HepG2 (cell line): ENCODE results near the gene CHST13. TPM values are rescaled to one million over a fixed set of nuclear protein-coding genes. Genes with fewer than 3 reads are reported as not detected.
A peak's percentile ranks its signal among the peaks of the same experiment; 100 is the strongest.

Experiments used
- ADNP ChIP-seq: sonication (generic); formaldehyde crosslinking; IDR thresholded peaks from 2 replicates; pipeline ENCODE4 v1.4.0; 2020; ENCODE audit warnings: missing genetic modification reagents
- ATF7-NPFF ChIP-seq: sonication (generic); formaldehyde crosslinking; IDR thresholded peaks from 2 replicates; pipeline ENCODE4 v1.8.1; 2023; ENCODE audit warnings: mild to moderate bottlenecking, low read depth, missing genetic modification reagents, moderate library complexity
- BRCA1 ChIP-seq: sonication (generic); formaldehyde crosslinking; IDR thresholded peaks from 2 replicates; pipeline ENCODE4 v1.4.0; 2020; ENCODE audit warnings: missing genetic modification reagents
- EP300 ChIP-seq, 3 experiments: sonication (generic) in 1 of 3; formaldehyde crosslinking in 1 of 3; IDR thresholded peaks; 2 replicates each; pipeline versions ENCODE4 v1.5.1 to v1.6.1; 2011 to 2020; ENCODE audit warnings: low read depth in 2 of 3, low read length in 2 of 3, borderline replicate concordance in 1 of 3, improper control_type of control experiment in 1 of 3, mild to moderate bottlenecking in 1 of 3, missing genetic modification reagents in 1 of 3, moderate library complexity in 1 of 3
- GATAD2A ChIP-seq: IDR thresholded peaks from 2 replicates; pipeline ENCODE4 v1.6.1; 2016
- HMG20B ChIP-seq: conservative IDR thresholded peaks from 2 replicates; pipeline ENCODE4 v1.6.1; 2016; ENCODE audit warnings: missing genetic modification reagents, missing compliant biosample characterization
- MLLT10 ChIP-seq: sonication (generic); formaldehyde crosslinking; IDR thresholded peaks from 2 replicates; pipeline ENCODE4 v1.4.0; 2020; ENCODE audit warnings: missing genetic modification reagents
- MXI1 ChIP-seq: IDR thresholded peaks from 3 replicates; pipeline ENCODE4 v1.6.1; 2012; ENCODE audit warnings: low read depth, low read length, inconsistent platforms, borderline replicate concordance
- MYC ChIP-seq: sonication (generic); formaldehyde crosslinking; IDR thresholded peaks from 2 replicates; pipeline ENCODE4 v1.9.0; 2021; ENCODE audit warnings: missing genetic modification reagents, borderline replicate concordance
- POGZ ChIP-seq: sonication (generic); formaldehyde crosslinking; IDR thresholded peaks from 2 replicates; pipeline ENCODE4 v1.4.0; 2020; ENCODE audit warnings: mild to moderate bottlenecking, missing genetic modification reagents
- RBFOX2 ChIP-seq: fragments of 200-400 bp; formaldehyde crosslinking; IDR thresholded peaks from 2 replicates; pipeline ENCODE4 v1.6.1; 2017; ENCODE audit warnings: low read depth, mild to moderate bottlenecking, low read length
- SNAI1 ChIP-seq: sonication (generic); formaldehyde crosslinking; IDR thresholded peaks from 2 replicates; pipeline ENCODE4 v1.5.0; 2020; ENCODE audit warnings: mild to moderate bottlenecking, missing genetic modification reagents, borderline replicate concordance
- SOX13 ChIP-seq, 3 experiments: fragments of 450-650 bp in 1 of 3; sonication (generic) in 1 of 3; formaldehyde crosslinking in 1 of 3; IDR thresholded peaks in 2 of 3; conservative IDR thresholded peaks in 1 of 3; 2 replicates each; pipeline versions ENCODE4 v1.5.0 to v1.6.1; 2016 to 2020; ENCODE audit warnings: antibody characterized with exemption in 1 of 3, mild to moderate bottlenecking in 1 of 3, missing compliant biosample characterization in 1 of 3, missing genetic modification reagents in 1 of 3, moderate library complexity in 1 of 3
- TARDBP ChIP-seq: sonication (generic); formaldehyde crosslinking; IDR thresholded peaks from 2 replicates; pipeline ENCODE4 v1.8.0; 2022; ENCODE audit warnings: mild to moderate bottlenecking, missing genetic modification reagents
- ZBTB2 ChIP-seq: sonication (generic); formaldehyde crosslinking; IDR thresholded peaks from 2 replicates; pipeline ENCODE4 v1.8.0; 2022; ENCODE audit warnings: low read depth, missing genetic modification reagents
- ZFP91 ChIP-seq: sonication (generic); formaldehyde crosslinking; IDR thresholded peaks from 2 replicates; pipeline ENCODE4 v1.9.0; 2022; ENCODE audit warnings: missing genetic modification reagents, mild to moderate bottlenecking, borderline replicate concordance
- ZNF557 ChIP-seq: sonication (generic); formaldehyde crosslinking; IDR thresholded peaks from 2 replicates; pipeline ENCODE4 v1.4.0; 2020; ENCODE audit warnings: missing genetic modification reagents
- ZNF580 ChIP-seq: IDR thresholded peaks from 2 replicates; pipeline ENCODE4 v1.6.1; 2016; ENCODE audit warnings: low read depth, borderline replicate concordance
- polyA plus RNA-seq, 8 experiments: library from polyadenylated mRNA; depleted of rRNA in 3 of 8; stranded (reverse) in 7 of 8; unstranded in 1 of 8; fragments of >200 nt; fragmentation: Illumina TruSeq in 4 of 8; extraction: Trizol in 4 of 8; gene quantifications; 2 replicates each; pipeline versions ENCODE4 v1.2.1 to v1.2.3, GENCODE V29; 2011 to 2016; ENCODE audit warnings: low read depth in 4 of 8, missing spikeins in 1 of 8, mixed read lengths in 1 of 8; ENCODE audit not compliant: insufficient read depth in 1 of 8
- total RNA-seq, 5 experiments: library from RNA; depleted of rRNA; stranded (reverse); fragments of >200 nt; fragmentation: Illumina TruSeq; extraction: Trizol; gene quantifications; 2 replicates each; pipeline ENCODE4 v1.2.3, GENCODE V29; 2016; ENCODE audit warnings: low read depth in 1 of 5
- TF ChIP-seq, protein P1 (sequence below): sonication (generic); formaldehyde crosslinking; IDR thresholded peaks from 2 replicates; pipeline ENCODE4 v1.4.0; 2020; ENCODE audit warnings: missing genetic modification reagents, borderline replicate concordance
- TF ChIP-seq, protein P2 (sequence below): sonication (generic); formaldehyde crosslinking; IDR thresholded peaks from 2 replicates; pipeline ENCODE4 v1.8.1; 2023; ENCODE audit warnings: missing genetic modification reagents, inconsistent platforms, borderline replicate concordance

CHST13 gene
- total and polyA plus RNA-seq, 2 of the 13 experiments (the other 11 are each of a cell fraction or from before 2014, with no cell fraction given): 32.0 to 43.1 TPM

DNA sequence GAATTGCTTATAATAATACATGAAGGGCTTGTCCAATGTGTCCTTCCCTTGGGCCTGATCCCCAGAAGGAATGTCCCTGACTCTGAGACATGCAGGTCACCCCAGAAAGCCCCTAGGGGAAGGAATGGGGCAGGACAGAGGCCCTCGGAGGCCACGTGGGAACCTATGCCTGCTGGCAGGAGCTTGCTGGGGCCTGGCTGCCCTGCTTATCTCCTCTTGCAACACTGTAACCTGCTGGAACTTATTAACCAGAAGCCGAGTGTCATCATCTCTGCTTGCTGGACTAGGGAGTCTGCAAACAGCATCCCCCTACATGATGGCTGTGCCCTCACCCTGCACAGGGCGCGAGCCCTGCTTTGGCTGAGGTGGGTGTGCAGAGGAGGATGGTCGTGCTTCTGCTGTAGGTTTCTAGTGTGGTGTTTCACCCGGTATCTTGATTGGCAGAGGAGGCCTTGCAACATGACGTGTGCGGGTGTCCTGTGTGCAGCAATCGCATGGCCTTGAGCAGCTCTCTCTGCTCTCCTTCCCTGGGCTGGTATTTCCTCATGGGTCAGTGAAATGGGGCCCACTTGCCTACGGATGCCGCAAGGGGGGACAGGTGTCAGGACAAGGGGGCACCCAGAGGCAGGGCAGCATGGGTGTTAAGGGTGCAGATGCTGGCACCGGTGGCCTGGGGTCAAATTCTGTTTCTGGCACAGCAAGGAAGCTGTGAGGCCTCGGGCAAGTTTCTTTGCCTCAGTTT, 5.0 kb downstream of the CHST13 start (continued):
- TF ChIP-seq EP300 (IDR thresholded peaks at IDR 0.05; ENCODE audit: low read depth in 2 of 2, low read length in 2 of 2) (peak in 1 of 2 experiments; percentile 70; a peak in 3 of 4 replicates), EP300 (CRISPR knock-in tag; IDR thresholded peaks at IDR 0.05; ENCODE audit: borderline replicate concordance) (peak; percentile 58), SOX13 (IDR thresholded peaks at IDR 0.05) (0 out of 2 replicates have a peak, but pooled peaks have one; percentile 14), SOX13 (CRISPR knock-in tag; conservative IDR thresholded peaks at IDR 0.05 in 1 of 2, IDR thresholded peaks at IDR 0.05 in 1 of 2) (peak in 1 of 2 experiments; percentile 56; a peak in 2 of 4 replicates), MYC (peak; percentile 98), ZBTB2 (CRISPR knock-in tag) (peak; percentile 37; the same call in 1 of the 2 replicates), ATF7-NPFF (peak; percentile 69; the same call in 1 of the 2 replicates), GATAD2A (peak; percentile 91), TARDBP (CRISPR knock-in tag) (peak; percentile 81), MXI1 (peak; percentile 81; the same call in 2 of the 3 replicates), SNAI1 (no peak), BRCA1 (CRISPR knock-in tag) (0 out of 2 replicates have a peak, but pooled peaks have one; percentile 54), MLLT10 (CRISPR knock-in tag) (no peak), ZNF580 (CRISPR knock-in tag) (peak; percentile 72; the same call in 1 of the 2 replicates), ADNP (CRISPR knock-in tag) (no peak; the same call in 1 of the 2 replicates), RBFOX2 (peak; percentile 70), ZFP91 (CRISPR knock-in tag) (peak; percentile 90), POGZ (CRISPR knock-in tag) (peak; percentile 60; the same call in 1 of the 2 replicates), ZNF557 (CRISPR knock-in tag) (0 out of 2 replicates have a peak, but pooled peaks have one; percentile 82), HMG20B (CRISPR knock-in tag) (0 out of 2 replicates have a peak, but pooled peaks have one; percentile 50)
- TF ChIP-seq, protein P1, sequence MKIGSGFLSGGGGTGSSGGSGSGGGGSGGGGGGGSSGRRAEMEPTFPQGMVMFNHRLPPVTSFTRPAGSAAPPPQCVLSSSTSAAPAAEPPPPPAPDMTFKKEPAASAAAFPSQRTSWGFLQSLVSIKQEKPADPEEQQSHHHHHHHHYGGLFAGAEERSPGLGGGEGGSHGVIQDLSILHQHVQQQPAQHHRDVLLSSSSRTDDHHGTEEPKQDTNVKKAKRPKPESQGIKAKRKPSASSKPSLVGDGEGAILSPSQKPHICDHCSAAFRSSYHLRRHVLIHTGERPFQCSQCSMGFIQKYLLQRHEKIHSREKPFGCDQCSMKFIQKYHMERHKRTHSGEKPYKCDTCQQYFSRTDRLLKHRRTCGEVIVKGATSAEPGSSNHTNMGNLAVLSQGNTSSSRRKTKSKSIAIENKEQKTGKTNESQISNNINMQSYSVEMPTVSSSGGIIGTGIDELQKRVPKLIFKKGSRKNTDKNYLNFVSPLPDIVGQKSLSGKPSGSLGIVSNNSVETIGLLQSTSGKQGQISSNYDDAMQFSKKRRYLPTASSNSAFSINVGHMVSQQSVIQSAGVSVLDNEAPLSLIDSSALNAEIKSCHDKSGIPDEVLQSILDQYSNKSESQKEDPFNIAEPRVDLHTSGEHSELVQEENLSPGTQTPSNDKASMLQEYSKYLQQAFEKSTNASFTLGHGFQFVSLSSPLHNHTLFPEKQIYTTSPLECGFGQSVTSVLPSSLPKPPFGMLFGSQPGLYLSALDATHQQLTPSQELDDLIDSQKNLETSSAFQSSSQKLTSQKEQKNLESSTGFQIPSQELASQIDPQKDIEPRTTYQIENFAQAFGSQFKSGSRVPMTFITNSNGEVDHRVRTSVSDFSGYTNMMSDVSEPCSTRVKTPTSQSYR: peak; percentile 68
- TF ChIP-seq, protein P2, sequence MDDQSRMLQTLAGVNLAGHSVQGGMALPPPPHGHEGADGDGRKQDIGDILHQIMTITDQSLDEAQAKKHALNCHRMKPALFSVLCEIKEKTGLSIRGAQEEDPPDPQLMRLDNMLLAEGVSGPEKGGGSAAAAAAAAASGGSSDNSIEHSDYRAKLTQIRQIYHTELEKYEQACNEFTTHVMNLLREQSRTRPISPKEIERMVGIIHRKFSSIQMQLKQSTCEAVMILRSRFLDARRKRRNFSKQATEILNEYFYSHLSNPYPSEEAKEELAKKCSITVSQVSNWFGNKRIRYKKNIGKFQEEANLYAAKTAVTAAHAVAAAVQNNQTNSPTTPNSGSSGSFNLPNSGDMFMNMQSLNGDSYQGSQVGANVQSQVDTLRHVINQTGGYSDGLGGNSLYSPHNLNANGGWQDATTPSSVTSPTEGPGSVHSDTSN (CRISPR knock-in tag): no peak
